ENCODE data around the gene BARD1. TPM values are rescaled to one million over a fixed set of nuclear protein-coding genes. Genes with fewer than 3 reads are reported as not detected.
A peak's percentile ranks its signal among the peaks of the same experiment; 100 is the strongest.

The BARD1 gene
- total and polyA plus RNA-seq, 2 of the 13 experiments (the other 11 are each of a cell fraction or from before 2014, with no cell fraction given), result 5.3 to 30.4 TPM

DNA sequence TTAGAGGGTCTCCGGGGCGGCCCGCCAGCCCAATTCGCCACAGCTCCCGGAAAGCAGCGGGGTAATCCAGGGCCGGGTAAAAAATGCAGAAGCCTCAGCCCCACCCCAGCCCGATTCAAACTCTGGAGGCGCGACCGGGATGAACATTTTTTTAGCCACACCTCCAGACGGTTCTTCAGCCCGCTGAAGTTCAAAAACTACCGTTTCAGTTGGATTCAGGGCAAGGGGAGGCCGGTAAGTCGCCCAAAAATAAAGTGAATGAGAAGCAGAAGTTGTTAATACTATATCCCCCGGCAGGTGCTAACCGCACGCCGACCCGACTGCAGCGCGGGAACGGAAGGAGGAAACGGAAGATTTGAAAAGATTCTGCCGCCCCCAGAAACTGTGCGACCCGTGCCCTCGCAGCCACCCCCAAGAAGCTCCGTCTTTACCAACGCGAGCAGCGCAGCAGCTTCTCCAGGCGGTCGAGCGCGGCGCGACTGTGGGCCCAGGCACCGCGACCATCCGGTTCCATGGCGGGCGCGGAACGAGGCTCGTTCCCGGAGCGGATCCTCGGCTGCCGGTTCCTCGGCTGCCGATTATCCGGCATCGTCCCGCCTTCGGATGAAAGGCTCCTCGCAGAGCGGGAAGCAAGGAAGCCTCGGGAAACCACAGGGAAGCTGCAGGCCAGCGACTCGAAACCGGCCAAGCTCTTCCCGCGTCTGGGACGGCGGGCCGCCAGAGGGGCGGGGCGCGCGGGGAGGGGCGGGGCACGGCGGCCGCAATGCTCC lies at the start of gene BARD1 (continued):
- TF ChIP-seq, protein P1, sequence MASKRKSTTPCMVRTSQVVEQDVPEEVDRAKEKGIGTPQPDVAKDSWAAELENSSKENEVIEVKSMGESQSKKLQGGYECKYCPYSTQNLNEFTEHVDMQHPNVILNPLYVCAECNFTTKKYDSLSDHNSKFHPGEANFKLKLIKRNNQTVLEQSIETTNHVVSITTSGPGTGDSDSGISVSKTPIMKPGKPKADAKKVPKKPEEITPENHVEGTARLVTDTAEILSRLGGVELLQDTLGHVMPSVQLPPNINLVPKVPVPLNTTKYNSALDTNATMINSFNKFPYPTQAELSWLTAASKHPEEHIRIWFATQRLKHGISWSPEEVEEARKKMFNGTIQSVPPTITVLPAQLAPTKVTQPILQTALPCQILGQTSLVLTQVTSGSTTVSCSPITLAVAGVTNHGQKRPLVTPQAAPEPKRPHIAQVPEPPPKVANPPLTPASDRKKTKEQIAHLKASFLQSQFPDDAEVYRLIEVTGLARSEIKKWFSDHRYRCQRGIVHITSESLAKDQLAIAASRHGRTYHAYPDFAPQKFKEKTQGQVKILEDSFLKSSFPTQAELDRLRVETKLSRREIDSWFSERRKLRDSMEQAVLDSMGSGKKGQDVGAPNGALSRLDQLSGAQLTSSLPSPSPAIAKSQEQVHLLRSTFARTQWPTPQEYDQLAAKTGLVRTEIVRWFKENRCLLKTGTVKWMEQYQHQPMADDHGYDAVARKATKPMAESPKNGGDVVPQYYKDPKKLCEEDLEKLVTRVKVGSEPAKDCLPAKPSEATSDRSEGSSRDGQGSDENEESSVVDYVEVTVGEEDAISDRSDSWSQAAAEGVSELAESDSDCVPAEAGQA (IDR thresholded peaks at IDR 0.05; ENCODE audit: low read depth), result 0 out of 2 replicates have a peak, but pooled peaks have one; percentile 9
- TF ChIP-seq, protein P1 (CRISPR knock-in tag; IDR thresholded peaks at IDR 0.05; ENCODE audit: borderline replicate concordance), result 0 out of 2 replicates have a peak, but pooled peaks have one; percentile 76
- TF ChIP-seq ZSCAN30 (CRISPR knock-in tag; IDR thresholded peaks at IDR 0.05) (no peak), ZBTB8A (CRISPR knock-in tag; IDR thresholded peaks at IDR 0.05; ENCODE audit: borderline replicate concordance, low read depth) (no peak), ADNP (CRISPR knock-in tag; IDR thresholded peaks at IDR 0.05) (no peak), ZNF138 (CRISPR knock-in tag; IDR thresholded peaks at IDR 0.05; ENCODE audit: low read depth) (no peak), ZNF878 (CRISPR knock-in tag; IDR thresholded peaks at IDR 0.05) (peak; percentile 12; the same call in 1 of the 2 replicates), NFE2L2 (IDR thresholded peaks at IDR 0.05; ENCODE audit: low read length) (no peak), DNMT1 (CRISPR knock-in tag; IDR thresholded peaks at IDR 0.05) (no peak), ZNF576 (CRISPR knock-in tag; IDR thresholded peaks at IDR 0.05) (0 out of 2 replicates have a peak, but pooled peaks have one; percentile 21), TBX2 (CRISPR knock-in tag; IDR thresholded peaks at IDR 0.05; ENCODE audit: borderline replicate concordance) (0 out of 2 replicates have a peak, but pooled peaks have one; percentile 43), ZNF790 (CRISPR knock-in tag; IDR thresholded peaks at IDR 0.05; ENCODE audit: borderline replicate concordance) (peak; percentile 67; the same call in 1 of the 2 replicates), PATZ1 (CRISPR knock-in tag; IDR thresholded peaks at IDR 0.05) (no peak), JARID2 (CRISPR knock-in tag; IDR thresholded peaks at IDR 0.05; ENCODE audit: insufficient replicate concordance) (no peak), NFE2L1 (CRISPR knock-in tag; IDR thresholded peaks at IDR 0.05; ENCODE audit: borderline replicate concordance) (peak; percentile 78; the same call in 1 of the 2 replicates), NONO (IDR thresholded peaks at IDR 0.05) (no peak), NONO (CRISPR knock-in tag; conservative IDR thresholded peaks at IDR 0.05) (peak; percentile 56; the same call in 1 of the 2 replicates)
- TF ChIP-seq, protein P2, sequence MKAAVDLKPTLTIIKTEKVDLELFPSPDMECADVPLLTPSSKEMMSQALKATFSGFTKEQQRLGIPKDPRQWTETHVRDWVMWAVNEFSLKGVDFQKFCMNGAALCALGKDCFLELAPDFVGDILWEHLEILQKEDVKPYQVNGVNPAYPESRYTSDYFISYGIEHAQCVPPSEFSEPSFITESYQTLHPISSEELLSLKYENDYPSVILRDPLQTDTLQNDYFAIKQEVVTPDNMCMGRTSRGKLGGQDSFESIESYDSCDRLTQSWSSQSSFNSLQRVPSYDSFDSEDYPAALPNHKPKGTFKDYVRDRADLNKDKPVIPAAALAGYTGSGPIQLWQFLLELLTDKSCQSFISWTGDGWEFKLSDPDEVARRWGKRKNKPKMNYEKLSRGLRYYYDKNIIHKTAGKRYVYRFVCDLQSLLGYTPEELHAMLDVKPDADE (CRISPR knock-in tag; IDR thresholded peaks at IDR 0.05), result peak; percentile 72; the same call in 1 of the 2 replicates
